Stimulated activated CD4-positive, alpha-beta T cell treated with anti-CD3 and anti-CD28 coated beads, Interleukin-2, amount 100 ng/mL, for 4 hours (primary cell): Measurements from ENCODE around the gene MESD.
"Not testable (repeated sequence)": the region's sequence is repeated elsewhere in the genome, so short reads cannot be mapped to it uniquely, and the experiment has no call there.

ENCODE experiments used
- DNase-seq: peaks from one replicate; pipeline ENCODE4 v3.0.0-alpha.2; 2020; ENCODE audit warnings: low read depth

The MESD gene

DNA sequence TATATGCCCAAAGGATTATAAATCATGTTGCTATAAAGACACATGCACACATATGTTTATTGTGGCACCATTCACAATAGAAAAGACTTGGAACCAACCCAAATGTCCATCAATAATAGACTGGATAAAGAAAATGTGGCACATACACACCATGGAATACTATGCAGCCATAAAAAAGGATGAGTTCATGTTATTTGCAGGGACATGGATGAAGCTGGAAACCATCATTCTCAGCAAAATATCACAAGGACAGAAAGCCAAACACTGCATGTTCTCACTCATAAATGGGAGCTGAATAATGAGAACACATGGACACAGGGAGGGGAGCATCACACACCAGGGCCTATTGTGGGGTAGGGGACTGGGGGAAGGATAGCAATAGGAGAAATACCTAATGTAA lies 24.2 kb downstream of the MESD start:
- not testable (repeated sequence) for DNase-seq

DNA sequence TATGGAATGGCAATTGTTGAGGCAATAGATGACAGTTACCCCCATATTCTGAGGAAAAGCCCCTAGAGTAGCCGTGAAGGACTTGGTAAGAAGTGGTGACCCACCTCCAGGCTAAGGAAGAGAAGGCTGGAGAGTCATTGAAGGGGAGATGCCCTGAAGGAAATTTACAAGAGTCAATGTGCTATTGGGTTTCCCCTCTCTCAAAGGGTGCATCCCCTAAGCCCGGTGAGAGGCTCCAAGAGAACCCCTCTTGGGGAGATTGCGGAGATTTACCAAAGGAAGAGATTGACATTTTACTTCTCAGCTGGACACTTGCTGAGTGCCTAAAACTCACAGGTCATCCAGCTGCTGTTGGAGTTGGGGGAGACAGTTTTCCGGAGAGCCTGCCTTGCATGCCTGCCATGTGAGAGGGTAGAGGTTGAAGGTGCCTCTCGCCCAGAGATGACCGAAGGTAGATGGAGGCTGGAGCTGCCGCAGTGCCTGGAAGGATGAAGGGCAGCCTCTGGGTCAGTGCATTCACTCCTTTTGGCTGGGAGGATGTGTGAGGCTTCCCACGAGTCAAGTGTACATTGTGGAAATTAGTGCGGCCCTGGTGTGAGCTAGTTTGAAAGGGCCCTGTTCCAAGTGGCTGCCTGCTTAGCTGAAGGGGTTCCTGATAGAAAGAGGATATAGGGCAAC lies 30.7 kb downstream of the MESD start:
- no peak for DNase-seq

DNA sequence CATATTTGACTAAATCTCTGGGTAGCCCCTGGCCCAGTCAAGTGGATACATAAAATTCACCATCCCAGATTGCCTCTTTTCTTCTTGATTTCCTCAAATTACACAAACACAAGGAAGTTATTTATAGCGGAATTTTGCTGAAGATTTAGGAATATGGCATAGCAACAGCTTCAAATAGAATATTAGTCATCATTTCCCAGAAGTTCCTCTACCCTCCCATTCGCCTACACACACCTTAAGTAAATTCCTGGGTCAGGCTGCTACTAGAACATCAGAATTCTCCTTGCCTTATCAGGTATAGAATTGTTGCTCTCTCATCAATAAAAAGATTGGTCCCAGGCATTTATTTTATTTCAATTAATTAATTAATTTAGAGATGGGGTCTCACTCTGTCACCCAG lies 31.6 kb downstream of the MESD start:
- DNase-seq, result no peak

DNA sequence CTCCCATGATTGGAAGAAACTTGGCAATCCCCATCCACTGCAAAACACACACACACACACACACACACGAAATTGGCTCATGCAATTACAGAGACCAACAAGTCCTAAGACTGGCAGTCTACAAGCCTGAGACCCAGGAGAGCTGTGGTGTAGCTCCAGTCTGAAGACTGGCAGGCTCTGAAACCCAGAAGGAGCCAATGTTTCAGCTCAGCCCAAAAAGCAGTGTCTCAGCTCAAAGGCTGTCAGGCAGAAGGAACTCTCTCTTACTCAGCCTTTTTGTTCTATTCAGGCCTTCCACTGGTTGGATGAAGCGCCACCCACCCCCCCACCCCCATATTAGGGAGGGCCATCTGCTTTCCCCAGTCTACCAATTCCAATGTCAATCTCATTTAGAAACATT lies 32.1 kb downstream of the MESD start:
- no peak for DNase-seq

DNA sequence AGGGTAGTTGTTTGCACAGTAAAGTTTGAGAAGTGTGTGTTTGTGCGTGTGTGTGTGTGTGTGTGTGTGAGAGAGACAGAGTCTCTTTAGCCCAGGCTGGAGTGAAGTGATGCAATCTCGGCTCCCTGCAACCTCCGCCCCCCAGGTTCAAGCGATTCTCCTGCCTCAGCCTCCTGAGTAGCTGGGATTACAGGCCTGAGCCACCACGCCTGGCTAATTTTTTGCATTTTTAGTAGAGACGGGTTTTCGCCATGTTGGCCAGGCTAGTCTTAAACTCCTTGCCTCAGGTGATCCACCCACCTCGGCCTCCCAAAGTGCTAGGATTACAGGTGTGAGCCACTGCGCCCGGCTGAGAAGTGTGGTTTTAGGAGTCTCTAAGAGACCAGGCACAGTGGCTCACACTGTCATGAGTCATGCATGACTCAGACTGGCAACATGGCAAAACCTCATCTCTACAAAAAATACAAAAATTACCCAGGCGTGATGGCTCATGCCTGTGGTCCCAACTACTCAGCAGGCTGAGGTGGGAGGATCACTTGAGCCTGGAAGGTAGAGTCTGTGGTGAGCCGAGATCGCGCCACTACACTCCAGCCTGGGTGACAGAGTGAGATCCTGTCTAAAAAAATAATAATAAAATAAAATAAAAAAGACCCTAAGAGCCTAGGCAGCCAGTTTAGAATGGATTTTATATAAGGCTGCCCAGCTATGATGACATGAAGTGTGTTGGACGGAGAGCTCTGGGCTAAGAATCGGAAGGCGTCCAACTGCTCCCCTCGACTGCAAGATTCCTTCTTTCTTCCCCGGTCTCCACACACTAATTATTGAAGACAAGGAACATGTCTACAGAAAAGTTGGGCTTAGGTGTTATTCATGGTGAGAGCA lies 33.8 kb downstream of the MESD start:
- DNase-seq, result peak; percentile 48

DNA sequence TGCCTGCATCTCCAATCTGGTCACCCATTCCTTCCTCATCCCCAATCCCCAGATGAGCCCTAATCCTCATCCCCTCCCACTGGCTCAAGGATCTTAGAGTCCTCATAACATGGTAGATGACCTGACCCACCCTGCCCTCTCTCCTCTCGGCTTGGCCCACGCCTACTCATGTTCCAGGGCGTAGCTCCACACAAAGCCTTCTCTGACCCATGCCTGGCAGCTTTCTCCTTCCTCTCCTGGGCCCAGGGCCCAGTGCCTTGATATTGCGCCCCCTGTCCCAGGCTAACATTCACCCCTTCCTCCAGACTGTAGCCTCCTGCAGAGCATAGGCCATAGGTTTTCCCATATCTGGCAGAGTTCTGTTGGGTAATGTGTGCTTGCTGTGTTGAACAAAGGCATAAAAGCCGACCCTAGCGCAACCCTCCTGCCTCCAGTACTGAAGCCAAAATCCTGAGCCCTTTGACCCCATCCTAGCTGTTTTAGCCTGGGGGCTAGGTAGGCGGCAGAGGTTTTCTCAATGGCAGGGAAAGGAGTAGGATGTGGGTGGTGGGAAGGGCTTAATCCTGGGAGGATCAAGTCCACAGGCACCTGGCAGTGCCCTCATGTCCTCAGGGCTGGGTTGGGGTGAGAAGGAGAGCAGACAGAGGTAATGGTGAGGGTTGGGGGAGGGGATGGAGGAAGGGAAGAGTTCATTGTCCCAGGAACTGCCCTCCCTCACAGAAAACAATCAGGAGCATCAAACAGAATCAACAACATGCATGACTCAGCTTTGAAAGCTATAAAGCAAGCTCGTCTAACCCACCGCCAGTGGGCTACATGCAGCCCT lies 35.5 kb downstream of the MESD start:
- DNase-seq, result no peak

DNA sequence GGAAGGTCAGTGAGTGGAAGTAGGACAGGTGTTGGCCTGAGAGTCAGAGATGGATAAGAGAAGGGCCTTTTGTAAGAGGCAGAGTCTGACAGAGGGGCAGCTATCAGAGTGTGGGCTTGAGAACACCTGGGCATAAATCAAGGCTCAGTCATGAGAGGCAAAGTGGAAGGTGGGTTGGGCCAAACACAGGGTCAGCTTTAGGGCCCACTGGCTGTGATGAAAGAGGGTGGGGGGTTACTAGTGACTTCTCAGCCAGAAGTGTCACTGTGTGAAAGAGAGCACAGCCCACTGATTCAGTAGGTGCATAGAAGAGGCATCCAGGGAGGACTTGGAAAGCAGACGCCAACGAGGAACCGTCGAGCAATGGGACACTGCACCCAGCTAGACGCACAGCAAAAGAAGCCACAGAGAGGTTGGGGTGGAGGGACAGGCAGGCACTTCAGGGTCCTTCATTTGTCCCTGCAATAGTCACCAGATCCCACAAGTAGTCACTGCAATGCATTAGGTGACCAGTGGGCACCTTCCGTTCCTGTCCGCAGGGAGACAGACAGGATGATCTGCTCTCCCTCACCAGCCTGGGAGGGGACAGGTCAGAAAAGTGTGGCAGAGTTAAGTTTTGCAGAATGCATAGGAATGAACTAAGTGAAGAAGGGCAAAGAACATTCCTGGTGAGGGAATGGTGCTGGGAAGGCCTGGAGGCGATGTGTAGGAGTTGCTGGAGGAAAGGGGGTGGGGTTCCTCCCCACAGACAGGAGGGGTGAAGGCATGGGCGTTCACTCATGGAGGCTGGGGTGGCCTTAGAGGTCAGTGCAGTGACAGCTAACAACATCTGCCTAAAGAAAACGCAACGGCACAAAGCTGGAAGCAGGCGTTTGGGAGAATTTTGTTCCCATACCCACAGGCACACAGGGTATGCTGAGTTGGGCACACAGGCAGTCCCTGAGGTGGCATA lies 36.3 kb downstream of the MESD start:
- no peak for DNase-seq

DNA sequence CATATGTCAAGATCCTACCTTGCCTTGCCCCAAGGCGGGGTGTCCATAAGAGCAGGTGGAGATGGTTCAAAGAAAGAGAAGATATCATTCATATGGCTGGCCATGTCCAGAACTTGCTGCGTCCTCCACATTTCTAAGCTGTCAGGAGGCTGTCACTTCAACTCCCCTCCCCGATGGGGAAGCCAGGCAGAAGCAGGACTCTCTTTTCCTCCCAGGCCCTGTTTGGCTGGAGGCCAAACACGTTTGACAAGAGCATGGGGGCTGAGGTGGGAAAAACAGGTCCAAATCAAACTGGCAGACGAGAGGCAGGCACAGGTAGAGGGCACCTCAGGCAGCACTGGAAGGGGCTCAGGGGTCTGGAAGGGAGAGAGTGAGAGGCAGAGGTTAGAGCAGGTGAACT lies 37.7 kb downstream of the MESD start:
- DNase-seq, result no peak

DNA sequence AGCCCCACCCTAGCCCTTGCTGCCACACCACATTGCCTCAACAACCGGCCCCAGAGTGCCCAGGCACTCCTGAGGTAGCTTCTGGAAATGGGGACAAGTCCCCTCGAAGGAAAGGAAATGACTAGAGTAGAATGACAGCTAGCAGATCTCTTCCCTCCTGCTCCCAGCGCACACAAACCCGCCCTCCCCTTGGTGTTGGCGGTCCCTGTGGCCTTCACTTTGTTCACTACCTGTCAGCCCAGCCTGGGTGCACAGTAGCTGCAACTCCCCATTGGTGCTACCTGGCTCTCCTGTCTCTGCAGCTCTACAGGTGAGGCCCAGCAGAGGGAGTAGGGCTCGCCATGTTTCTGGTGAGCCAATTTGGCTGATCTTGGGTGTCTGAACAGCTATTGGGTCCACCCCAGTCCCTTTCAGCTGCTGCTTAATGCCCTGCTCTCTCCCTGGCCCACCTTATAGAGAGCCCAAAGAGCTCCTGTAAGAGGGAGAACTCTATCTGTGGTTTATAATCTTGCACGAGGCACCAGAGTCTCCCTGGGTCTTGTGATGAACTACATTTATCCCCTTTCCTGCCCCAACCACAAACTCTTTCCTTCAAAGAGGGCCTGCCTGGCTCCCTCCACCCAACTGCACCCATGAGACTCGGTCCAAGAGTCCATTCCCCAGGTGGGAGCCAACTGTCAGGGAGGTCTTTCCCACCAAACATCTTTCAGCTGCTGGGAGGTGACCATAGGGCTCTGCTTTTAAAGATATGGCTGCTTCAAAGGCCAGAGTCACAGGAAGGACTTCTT lies 39.1 kb downstream of the MESD start:
- no peak for DNase-seq

DNA sequence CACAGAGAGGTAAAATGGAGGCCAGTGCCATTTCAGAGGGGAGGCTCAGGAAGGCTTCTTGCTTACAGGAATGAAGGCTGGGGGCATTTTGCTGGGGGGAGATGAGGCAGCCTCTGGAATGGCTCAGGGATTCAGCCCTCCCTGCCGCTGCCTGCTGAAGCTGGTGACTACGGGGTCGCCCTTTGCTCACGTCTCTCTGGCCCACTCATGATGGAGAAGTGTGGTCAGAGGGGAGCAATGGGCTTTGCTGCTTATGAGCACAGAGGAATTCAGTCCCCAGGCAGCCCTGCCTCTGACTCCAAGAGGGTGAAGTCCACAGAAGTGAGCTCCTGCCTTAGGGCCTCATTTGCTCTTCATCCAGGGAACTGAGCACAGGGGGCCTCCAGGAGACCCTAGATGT lies 39.9 kb downstream of the MESD start:
- DNase-seq, result no peak

DNA sequence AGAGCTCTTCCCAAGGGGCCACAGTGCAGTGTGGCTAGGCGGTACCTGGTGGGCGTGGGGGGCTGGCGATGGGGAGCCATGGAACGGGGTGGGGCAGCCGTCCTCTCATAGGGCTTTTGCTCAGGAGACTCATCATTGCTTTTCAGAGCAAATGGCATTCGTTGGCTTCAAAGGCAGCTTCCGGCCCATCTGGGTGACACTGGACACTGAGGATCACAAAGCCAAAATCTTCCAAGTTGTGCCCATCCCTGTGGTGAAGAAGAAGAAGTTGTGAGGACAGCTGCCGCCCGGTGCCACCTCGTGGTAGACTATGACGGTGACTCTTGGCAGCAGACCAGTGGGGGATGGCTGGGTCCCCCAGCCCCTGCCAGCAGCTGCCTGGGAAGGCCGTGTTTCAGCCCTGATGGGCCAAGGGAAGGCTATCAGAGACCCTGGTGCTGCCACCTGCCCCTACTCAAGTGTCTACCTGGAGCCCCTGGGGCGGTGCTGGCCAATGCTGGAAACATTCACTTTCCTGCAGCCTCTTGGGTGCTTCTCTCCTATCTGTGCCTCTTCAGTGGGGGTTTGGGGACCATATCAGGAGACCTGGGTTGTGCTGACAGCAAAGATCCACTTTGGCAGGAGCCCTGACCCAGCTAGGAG lies 40.8 kb downstream of the MESD start:
- DNase-seq, result no peak

DNA sequence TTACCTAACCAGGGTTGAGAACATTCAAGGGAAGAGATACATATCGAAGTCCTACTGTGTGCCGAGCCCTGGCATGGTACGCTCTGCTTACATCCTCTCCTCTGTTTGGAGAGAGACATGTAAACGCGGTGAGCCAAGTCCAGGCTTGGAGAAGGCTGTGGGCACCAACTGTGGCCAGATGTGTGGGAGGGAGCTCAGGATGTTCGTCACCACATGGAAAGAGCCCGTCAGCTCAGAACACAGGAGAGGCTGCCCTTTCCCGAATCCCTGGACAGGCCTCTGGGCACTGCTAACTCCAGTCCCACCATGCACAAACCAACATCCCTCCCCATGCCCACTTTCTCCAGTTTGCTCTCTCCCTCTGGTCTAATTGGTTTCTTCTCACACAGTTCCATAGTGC lies 43.0 kb downstream of the MESD start:
- no peak for DNase-seq

DNA sequence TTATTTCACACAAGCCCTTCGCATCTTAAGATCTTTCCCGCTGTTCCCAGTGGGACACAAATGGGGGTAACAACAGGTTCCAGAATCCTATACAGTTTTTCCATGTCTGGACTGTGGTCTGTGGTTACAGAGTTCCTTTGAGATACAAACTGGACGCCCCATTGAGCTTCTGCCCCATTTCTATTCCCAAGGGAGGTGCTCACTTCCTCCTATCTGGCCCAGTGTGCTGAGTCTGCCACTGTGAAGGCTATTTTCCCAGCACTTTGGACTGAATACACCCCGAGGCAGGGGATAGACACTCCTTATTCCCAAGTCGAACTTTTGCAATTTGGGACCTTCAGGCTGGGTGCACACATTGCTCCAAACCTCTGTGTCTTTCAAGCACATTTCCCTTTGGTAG lies 44.0 kb downstream of the MESD start:
- no peak for DNase-seq

DNA sequence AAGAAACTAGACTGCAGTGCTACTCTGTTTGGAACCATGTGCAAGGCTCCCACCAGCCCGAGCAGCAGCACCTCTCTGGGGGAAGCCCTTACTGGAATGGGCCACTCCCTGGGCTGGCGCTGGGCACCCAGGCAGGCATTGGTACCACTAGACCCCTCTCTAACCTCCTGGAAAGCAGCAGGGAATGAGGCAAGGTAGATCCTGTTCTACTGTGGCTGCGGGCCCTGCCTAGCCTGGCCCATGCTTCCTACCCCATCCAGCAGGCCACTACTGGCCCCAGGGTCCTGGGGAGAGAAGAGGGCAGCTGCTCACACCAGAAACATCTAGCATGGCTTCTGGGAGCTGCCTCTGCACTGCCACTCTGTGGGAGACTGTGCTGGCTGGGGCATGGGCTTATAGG lies 44.8 kb downstream of the MESD start:
- no peak for DNase-seq

DNA sequence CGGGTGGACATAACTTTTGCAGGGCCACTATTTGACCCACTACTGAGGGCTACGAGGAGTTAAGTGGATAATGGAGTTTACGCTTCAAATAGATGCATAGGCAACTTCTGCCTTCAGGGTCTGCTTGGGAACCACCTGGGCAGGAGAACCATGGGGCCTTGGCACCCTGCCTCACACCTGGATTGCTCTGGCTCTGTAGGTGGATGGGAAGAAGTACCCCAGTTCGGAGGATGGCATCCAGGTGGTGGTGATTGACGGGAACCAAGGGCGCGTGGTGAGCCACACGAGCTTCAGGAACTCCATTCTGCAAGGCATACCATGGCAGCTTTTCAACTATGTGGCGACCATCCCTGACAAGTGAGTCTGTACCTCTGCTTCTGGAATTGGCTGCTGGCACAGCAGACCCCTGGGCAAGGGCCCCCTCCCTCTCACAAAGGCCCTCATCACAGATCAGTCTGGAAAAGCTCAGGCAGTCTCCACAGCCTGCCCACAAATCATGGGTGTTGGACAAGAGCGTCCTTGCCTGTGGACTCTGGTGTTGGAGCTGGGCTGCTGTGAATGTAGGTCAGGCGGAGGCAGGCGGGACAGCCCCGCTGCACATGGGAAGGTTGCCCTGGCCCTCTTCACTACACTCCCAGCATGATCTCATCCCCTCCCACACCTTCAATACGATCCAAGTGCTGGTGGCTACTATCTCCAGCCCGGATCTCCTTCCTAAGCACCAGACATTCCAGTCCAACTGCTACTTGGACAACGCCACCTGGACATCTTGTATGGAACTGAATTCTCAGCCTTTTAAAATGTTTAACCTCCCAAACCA lies 46.7 kb downstream of the MESD start:
- DNase-seq, result no peak

DNA sequence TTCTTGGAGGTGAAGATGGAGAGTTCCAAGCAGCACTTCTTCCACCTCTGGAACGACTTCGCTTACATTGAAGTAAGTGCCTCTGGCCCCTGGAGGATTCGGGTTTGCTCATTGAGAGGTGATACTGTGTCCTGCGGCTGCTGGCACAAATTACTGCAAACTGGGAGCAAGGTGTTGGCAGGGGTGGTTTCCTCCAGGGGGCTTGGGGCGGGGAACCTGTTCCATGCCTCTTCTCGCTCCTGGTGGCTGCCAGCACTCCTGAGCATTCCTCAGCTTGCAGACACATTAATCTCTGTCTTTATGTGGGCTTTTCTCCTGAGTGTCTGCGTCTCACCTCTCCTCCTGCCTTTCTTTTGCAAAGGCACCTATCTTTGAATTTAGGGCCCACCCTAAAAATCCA lies 47.4 kb downstream of the MESD start:
- DNase-seq, result no peak

DNA sequence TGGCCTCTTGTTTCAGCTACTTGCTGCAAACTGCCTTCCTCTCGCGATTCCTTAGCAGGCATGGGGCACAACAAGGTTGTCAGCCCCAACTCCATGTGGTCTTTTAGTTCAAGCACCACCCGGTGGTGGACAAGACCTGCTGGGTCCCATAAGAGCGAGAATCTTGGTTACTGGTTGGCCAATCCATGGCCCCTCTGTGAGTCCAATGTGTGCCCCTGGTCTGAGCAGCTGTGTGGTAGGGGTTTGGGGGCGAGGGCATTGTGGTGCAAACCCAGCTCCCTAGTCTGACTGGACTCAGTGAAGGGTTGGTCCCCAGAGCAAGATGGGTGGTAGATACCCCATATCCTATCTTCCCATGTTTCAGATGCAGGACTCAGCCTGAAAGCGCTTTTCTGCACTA lies 48.8 kb downstream of the MESD start:
- no peak for DNase-seq

DNA sequence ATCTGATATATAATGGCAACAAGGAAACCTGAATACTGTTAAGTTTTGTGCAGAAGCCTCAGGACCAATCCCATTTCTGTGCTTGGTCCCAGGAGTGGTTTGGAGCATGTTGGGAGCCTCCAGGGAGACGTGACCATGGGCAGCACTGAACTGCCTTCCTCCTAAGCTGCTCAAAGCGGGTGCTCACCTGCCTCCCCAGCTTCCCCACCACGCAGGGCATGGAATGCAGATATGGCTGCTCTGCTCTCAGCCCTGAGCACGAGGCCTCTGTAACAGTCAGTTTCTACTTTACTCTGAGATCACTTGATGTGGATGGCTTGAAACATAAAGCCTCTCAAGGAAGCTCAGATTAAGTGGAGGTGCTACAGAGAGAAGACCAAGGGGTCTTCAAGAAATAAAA lies 49.3 kb downstream of the MESD start:
- no peak for DNase-seq

DNA sequence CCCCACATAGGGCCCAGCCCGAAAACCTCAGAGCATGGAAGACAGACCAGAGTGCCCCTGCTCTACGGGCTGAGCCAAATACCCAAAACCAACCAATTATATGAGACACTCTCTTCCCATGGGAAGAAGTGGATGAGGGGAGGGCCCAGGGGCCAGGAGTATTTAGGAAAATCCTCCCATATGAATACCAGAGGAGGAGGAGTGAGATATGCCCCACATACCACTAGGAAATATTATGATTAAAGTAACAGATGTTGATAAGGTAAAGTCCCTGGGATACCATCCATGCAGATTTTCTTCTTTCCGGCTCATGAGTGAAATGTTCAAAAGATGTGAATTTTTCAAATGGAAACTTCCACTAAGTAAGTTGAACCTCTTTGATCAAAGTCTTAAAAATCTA lies 50.4 kb downstream of the MESD start:
- DNase-seq, result no peak
